Mammary epithelial cell (primary cell): ENCODE measurements around the gene FRAS1.

Source experiments
- EZH2 ChIP-seq: IDR thresholded peaks from 2 replicates; pipeline ENCODE4 v1.6.1; 2012; ENCODE audit warnings: low read length, inconsistent platforms, borderline replicate concordance
- TF ChIP-seq, protein P1 (sequence below), 2 donors: IDR thresholded peaks in 1 of 2; conservative IDR thresholded peaks in 1 of 2; 2 replicates each; pipeline ENCODE4 v1.5.1; 2011 to 2012; ENCODE audit warnings: inconsistent platforms in 2 of 2, low read length in 2 of 2, mild to moderate bottlenecking in 2 of 2, control low read depth in 1 of 2, low read depth in 1 of 2; ENCODE audit not compliant: insufficient read depth in 1 of 2; ENCODE audit errors: extremely low read depth in 1 of 2

- TF ChIP-seq, protein P1, sequence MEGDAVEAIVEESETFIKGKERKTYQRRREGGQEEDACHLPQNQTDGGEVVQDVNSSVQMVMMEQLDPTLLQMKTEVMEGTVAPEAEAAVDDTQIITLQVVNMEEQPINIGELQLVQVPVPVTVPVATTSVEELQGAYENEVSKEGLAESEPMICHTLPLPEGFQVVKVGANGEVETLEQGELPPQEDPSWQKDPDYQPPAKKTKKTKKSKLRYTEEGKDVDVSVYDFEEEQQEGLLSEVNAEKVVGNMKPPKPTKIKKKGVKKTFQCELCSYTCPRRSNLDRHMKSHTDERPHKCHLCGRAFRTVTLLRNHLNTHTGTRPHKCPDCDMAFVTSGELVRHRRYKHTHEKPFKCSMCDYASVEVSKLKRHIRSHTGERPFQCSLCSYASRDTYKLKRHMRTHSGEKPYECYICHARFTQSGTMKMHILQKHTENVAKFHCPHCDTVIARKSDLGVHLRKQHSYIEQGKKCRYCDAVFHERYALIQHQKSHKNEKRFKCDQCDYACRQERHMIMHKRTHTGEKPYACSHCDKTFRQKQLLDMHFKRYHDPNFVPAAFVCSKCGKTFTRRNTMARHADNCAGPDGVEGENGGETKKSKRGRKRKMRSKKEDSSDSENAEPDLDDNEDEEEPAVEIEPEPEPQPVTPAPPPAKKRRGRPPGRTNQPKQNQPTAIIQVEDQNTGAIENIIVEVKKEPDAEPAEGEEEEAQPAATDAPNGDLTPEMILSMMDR (conservative IDR thresholded peaks at IDR 0.05 in 1 of 2, IDR thresholded peaks at IDR 0.05 in 1 of 2; ENCODE audit: extremely low read depth in 1 of 2, insufficient read depth in 1 of 2, low read depth in 1 of 2, low read length in 2 of 2): peak; percentile 42 to 48
- TF ChIP-seq EZH2: no peak
These were observed 535.1 kb downstream of the FRAS1 start for GRCh38 chr4:78592088-78592783.
